Body of pancreas (tissue), 4 donors: ENCODE measurements around the gene C1QTNF12. TPM values are rescaled to one million over a fixed set of nuclear protein-coding genes. Genes with fewer than 3 reads are reported as not detected.

Experiments used
- ATAC-seq: fragments of 150-250 bp; one replicate; pipeline ENCODE4 v1.9.1; 2016
- DNase-seq, 4 donors: peaks; one replicate each; pipeline ENCODE4 v3.0.0-alpha.2; 2019
- H3K27ac ChIP-seq, 4 donors: fragments of 200-600 bp; sonication (generic); 1 replicate in 3 of 4; 2 replicates in 1 of 4; pipeline versions ENCODE4 v1.5.1 to v1.6.1; 2016 to 2019; ENCODE audit warnings: mild to moderate bottlenecking in 1 of 4, mixed read lengths in 1 of 4, moderate library complexity in 1 of 4
- H3K27me3 ChIP-seq, 2 donors: fragments of 200-600 bp; sonication (generic); one replicate each; pipeline ENCODE4 v1.6.0; 2016; ENCODE audit warnings: mild to moderate bottlenecking in 1 of 2
- H3K36me3 ChIP-seq, 2 donors: fragments of 200-600 bp; sonication (generic); replicated peaks in 1 of 2; 2 replicates each; pipeline ENCODE4 v1.5.1; 2016; ENCODE audit warnings: low read depth in 2 of 2; ENCODE audit not compliant: insufficient read depth in 1 of 2
- H3K4me1 ChIP-seq: fragments of 200-600 bp; sonication (generic); one replicate; pipeline ENCODE4 v1.6.0; 2016
- H3K4me3 ChIP-seq, 2 donors: fragments of 200-600 bp; sonication (generic); 1 replicate in 1 of 2; 2 replicates in 1 of 2; pipeline ENCODE4 v1.5.1; 2016 to 2019
- H3K9me3 ChIP-seq, 3 donors: fragments of 200-600 bp; sonication (generic); 1 replicate in 2 of 3; 2 replicates in 1 of 3; pipeline ENCODE4 v1.5.1; 2016
- POLR2A ChIP-seq, 3 donors: fragments of 450-650 bp; IDR thresholded peaks; one replicate each; pipeline ENCODE4 v1.6.1; 2016; ENCODE audit warnings: antibody characterized with exemption in 3 of 3, mild to moderate bottlenecking in 2 of 3
- WGBS, 2 donors: methylation state at CpG; one replicate each; pipeline ENCODE4 v1.1.5; 2017; 5-methylcytosine and 5-hydroxymethylcytosine counted together
- intact Hi-C: fragments of 100-400 bp; cut with DNase I; formaldehyde crosslinking; loops from one replicate; pipeline ENCODE4 v1.15.1; 2023
- total RNA-seq, 2 donors: library from RNA; depleted of rRNA; stranded (reverse); fragments of >200 nt; gene quantifications; one replicate each; pipeline ENCODE4 v1.1.0, GENCODE V29; 2016
- TF ChIP-seq, protein P1 (sequence below), 7 experiments: fragments of 450-650 bp in 4 of 7; fragments of 200-600 bp in 3 of 7; sonication (generic) in 3 of 7; IDR thresholded peaks; one replicate each; pipeline ENCODE4 v1.5.1; 2016 to 2019; ENCODE audit warnings: antibody characterized with exemption in 7 of 7

The C1QTNF12 gene
- total RNA-seq, 2 donors from 2014 or later: not detected

GRCh38 chr1:1228187-1228586, 18.3 kb downstream of the C1QTNF12 start:
- Histone ChIP-seq H3K27me3 (no peaks in the 10 kb centered on the region), H3K36me3 (peaks cover 9 to 10% of the 10 kb centered on the region in 2 donors), H3K4me3 (no peak overlapping the region), H3K27ac (no peak overlapping the region), H3K9me3 (no peaks in the 10 kb centered on the region), H3K4me1 (peaks cover 25% of the 10 kb centered on the region)
- TF ChIP-seq POLR2A (IDR thresholded peaks at IDR 0.05): no peak
- TF ChIP-seq, protein P1, sequence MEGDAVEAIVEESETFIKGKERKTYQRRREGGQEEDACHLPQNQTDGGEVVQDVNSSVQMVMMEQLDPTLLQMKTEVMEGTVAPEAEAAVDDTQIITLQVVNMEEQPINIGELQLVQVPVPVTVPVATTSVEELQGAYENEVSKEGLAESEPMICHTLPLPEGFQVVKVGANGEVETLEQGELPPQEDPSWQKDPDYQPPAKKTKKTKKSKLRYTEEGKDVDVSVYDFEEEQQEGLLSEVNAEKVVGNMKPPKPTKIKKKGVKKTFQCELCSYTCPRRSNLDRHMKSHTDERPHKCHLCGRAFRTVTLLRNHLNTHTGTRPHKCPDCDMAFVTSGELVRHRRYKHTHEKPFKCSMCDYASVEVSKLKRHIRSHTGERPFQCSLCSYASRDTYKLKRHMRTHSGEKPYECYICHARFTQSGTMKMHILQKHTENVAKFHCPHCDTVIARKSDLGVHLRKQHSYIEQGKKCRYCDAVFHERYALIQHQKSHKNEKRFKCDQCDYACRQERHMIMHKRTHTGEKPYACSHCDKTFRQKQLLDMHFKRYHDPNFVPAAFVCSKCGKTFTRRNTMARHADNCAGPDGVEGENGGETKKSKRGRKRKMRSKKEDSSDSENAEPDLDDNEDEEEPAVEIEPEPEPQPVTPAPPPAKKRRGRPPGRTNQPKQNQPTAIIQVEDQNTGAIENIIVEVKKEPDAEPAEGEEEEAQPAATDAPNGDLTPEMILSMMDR (IDR thresholded peaks at IDR 0.05): no peak
- intact Hi-C loops: loop anchor here (5.0 kb wide), 1 partner anchor 111 kb away; the partner anchor contains the start of gene C1orf159
- WGBS, 2 donors: 95 to 100% methylated on average over 10 to 27 of the region's 30 CpGs
- ATAC-seq: no peak
- no peak for DNase-seq

DNA sequence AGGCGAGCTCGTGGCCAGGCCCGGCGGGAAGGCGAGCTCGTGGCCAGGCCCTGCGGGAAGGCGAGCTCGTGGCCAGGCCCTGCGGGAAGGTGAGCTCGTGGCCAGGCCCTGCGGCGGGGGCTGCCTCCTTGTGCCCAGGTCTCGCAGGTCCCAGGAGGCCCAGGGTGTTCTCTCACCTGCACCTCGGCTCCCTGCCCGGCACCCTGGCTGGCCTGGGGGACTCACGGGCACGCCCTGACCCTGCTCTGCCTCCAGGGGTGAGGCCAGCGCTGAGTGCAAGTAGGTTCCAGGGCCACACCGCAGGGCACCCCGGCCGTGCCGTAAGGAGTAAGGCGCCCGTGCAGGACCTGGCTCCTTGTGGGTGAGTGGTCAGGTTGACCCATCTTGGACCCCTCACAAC, 19.1 kb downstream of the C1QTNF12 start:
- Histone ChIP-seq H3K27ac (no peak overlapping the region), H3K36me3 (peaks cover 17 to 18% of the 10 kb centered on the region in 2 donors), H3K9me3 (no peaks in the 10 kb centered on the region), H3K27me3 (no peaks in the 10 kb centered on the region), H3K4me3 (no peak overlapping the region), H3K4me1 (peaks cover 17% of the 10 kb centered on the region)
- ATAC-seq: no peak
- TF ChIP-seq, protein P1 (IDR thresholded peaks at IDR 0.05): no peak
- no peak for TF ChIP-seq POLR2A (IDR thresholded peaks at IDR 0.05)
- intact Hi-C loops: loop anchor here (5.0 kb wide), 1 partner anchor 110 kb away; the partner anchor contains the start of gene C1orf159
- 97% methylated on average over 24 of the region's 25 CpGs; no CpG with 5 or more reads in 1 of the 2 donors for WGBS, 2 donors
- DNase-seq: no peak

GRCh38 chr1:1226566-1227362, 19.8 kb downstream of the C1QTNF12 start:
- Histone ChIP-seq H3K9me3 (no peaks in the 10 kb centered on the region), H3K4me3 (no peak overlapping the region), H3K27me3 (no peaks in the 10 kb centered on the region), H3K36me3 (peaks cover 20 to 23% of the 10 kb centered on the region in 2 donors), H3K27ac (no peak overlapping the region), H3K4me1 (peaks cover 17% of the 10 kb centered on the region)
- no peak for DNase-seq
- no peak for TF ChIP-seq POLR2A (IDR thresholded peaks at IDR 0.05)
- TF ChIP-seq, protein P1 (IDR thresholded peaks at IDR 0.05): no peak
- no peak for ATAC-seq
- intact Hi-C loops: loop anchor here (5.0 kb wide), 1 partner anchor 109 kb away; the partner anchor contains the start of gene C1orf159
- WGBS, 2 donors: 90 to 92% methylated on average over 22 to 40 of the region's 44 CpGs

DNA sequence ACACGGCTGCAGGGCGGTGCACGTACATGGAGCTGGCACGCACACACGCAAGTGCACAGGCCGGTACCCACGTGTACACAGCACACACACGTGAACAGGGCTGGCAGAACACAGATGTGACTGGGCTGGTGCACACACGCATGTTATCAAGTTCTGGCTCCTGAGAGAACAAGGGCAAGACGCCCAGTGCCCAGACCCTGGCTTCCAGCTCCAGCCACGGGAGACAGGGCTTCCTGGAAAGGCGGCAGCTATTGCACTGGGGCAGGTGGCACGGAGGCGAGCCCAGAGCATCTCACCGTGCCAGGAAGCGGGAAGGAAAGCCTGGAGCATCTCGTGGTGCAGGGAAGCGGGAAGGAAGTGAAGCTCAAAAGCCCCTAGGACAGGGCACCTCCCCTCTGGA, 20.6 kb downstream of the C1QTNF12 start:
- 80 to 84% methylated on average over 17 to 18 of the region's 18 CpGs for WGBS, 2 donors

More for the DNA sequence above, 20.6 kb downstream of the C1QTNF12 start:
- H3K9me3 ChIP-seq: no peaks in the 10 kb centered on the region
- intact Hi-C loops: loop anchor here (5.0 kb wide), 1 partner anchor 109 kb away; the partner anchor contains the start of gene C1orf159
- H3K27ac ChIP-seq: no peak overlapping the region
- ATAC-seq (no peak), DNase-seq (no peak)
- peaks cover 17% of the 10 kb centered on the region for H3K4me1 ChIP-seq
- H3K36me3 ChIP-seq: peaks cover 20 to 27% of the 10 kb centered on the region in 2 donors
- H3K4me3 ChIP-seq: no peak overlapping the region
- no peak for TF ChIP-seq POLR2A (IDR thresholded peaks at IDR 0.05)
- TF ChIP-seq, protein P1 (IDR thresholded peaks at IDR 0.05): no peak
- no peaks in the 10 kb centered on the region for H3K27me3 ChIP-seq
